ENCODE data around the gene ARID1B.
A peak's percentile ranks its signal among the peaks of the same experiment; 100 is the strongest.

Gene ARID1B

DNA sequence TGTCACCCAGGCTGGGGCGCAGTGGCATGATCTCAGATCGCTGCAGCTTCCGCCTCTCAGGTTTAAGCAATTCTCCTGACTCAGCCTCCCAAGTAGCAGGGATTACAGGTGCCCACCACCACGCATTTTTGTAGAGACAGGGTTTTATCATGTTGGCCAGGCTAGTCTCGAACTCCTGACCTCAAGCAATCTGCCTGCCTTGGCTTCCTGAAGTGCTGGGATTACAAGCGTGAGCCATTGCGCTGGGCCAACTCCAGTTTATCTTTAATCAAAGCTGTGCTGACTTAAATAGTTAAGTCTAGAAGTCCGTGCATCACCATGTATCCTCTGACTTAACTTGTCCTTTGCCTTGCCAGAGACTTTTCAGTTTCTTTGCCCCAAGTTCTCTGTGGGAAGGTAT is 321.8 kb downstream of the ARID1B start:
- Histone ChIP-seq H3K36me3 (ENCODE audit: insufficient read depth, low read length) (peaks cover 32% of the 10 kb centered on the region; the same call in 1 of the 2 replicates), H3K9me2 (ENCODE audit: low read depth, low read length) (no peaks in the 10 kb centered on the region), H3K27ac (ENCODE audit: low read depth, low read length, poor library complexity, severe bottlenecking) (no peak overlapping the region), H2AFZ (ENCODE audit: low read length) (no peak overlapping the region), H3K9me3 (ENCODE audit: low read length) (no peaks in the 10 kb centered on the region), H3K4me2 (ENCODE audit: low read length) (no peak overlapping the region), H3K4me3 (ENCODE audit: low read depth, low read length, poor library complexity, severe bottlenecking) (no peak overlapping the region), H4K20me1 (ENCODE audit: insufficient read depth, low read length) (no peaks in the 10 kb centered on the region), H3K4me1 (ENCODE audit: insufficient read depth, low read length, severe bottlenecking) (peaks cover 11% of the 10 kb centered on the region), H3K79me2 (ENCODE audit: insufficient read depth, low read length) (no peaks in the 10 kb centered on the region), H3K27me3 (ENCODE audit: insufficient read depth, low read length) (no peaks in the 10 kb centered on the region), H3F3A (ENCODE audit: insufficient read depth, low read length) (no peaks in the 10 kb centered on the region), H3K9ac (ENCODE audit: low read length) (no peak overlapping the region)
- TF ChIP-seq, protein P1, sequence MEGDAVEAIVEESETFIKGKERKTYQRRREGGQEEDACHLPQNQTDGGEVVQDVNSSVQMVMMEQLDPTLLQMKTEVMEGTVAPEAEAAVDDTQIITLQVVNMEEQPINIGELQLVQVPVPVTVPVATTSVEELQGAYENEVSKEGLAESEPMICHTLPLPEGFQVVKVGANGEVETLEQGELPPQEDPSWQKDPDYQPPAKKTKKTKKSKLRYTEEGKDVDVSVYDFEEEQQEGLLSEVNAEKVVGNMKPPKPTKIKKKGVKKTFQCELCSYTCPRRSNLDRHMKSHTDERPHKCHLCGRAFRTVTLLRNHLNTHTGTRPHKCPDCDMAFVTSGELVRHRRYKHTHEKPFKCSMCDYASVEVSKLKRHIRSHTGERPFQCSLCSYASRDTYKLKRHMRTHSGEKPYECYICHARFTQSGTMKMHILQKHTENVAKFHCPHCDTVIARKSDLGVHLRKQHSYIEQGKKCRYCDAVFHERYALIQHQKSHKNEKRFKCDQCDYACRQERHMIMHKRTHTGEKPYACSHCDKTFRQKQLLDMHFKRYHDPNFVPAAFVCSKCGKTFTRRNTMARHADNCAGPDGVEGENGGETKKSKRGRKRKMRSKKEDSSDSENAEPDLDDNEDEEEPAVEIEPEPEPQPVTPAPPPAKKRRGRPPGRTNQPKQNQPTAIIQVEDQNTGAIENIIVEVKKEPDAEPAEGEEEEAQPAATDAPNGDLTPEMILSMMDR (IDR thresholded peaks at IDR 0.05; ENCODE audit: low read length): no peak

DNA sequence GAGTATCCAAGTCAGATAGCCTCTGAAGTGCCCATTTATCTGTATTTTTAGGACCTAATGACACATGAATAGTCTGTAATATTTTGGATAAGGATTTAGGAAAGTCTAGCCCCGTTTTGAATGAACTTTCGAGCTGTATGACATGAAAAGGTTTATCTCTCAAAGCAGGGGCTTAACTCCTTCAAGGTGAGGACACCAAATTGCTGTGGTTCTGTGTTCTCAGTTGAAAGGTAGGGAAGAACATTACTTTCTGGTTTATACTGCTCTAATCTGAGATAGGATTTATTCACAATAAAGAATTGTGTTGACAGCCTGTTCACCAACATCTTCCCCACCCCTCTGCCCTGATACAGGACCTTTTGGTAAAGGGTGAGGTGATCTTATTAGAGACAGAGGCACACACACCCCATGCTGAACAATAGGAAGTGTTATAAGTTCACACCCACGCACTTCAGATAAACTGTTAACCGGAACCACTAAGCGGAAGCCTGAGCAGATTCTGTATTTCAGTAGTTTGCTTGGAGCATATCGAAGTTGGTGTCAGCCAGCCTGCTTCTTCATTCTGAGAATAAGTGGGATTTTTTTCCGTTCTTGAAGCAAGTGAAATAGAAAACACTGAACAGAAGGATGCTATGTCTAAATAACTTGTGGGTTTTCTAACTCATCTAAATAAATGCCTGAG is 322.9 kb downstream of the ARID1B start:
- Histone ChIP-seq H3F3A (ENCODE audit: insufficient read depth, low read length) (no peaks in the 10 kb centered on the region), H3K9me3 (ENCODE audit: low read length) (no peaks in the 10 kb centered on the region), H3K36me3 (ENCODE audit: insufficient read depth, low read length) (peaks cover 30% of the 10 kb centered on the region; the same call in 1 of the 2 replicates), H3K79me2 (ENCODE audit: insufficient read depth, low read length) (no peaks in the 10 kb centered on the region), H3K4me2 (ENCODE audit: low read length) (no peak overlapping the region), H2AFZ (ENCODE audit: low read length) (no peak overlapping the region), H3K27ac (ENCODE audit: low read depth, low read length, poor library complexity, severe bottlenecking) (peak overlapping the region; percentile 18), H4K20me1 (ENCODE audit: insufficient read depth, low read length) (no peaks in the 10 kb centered on the region), H3K27me3 (ENCODE audit: insufficient read depth, low read length) (no peaks in the 10 kb centered on the region), H3K4me1 (ENCODE audit: insufficient read depth, low read length, severe bottlenecking) (peaks cover 11% of the 10 kb centered on the region), H3K4me3 (ENCODE audit: low read depth, low read length, poor library complexity, severe bottlenecking) (no peak overlapping the region), H3K9ac (ENCODE audit: low read length) (no peak overlapping the region), H3K9me2 (ENCODE audit: low read depth, low read length) (no peaks in the 10 kb centered on the region)
- TF ChIP-seq EZH2 (IDR thresholded peaks at IDR 0.05; ENCODE audit: borderline replicate concordance, low read length): no peak
- TF ChIP-seq, protein P1 (IDR thresholded peaks at IDR 0.05; ENCODE audit: low read length): no peak

DNA sequence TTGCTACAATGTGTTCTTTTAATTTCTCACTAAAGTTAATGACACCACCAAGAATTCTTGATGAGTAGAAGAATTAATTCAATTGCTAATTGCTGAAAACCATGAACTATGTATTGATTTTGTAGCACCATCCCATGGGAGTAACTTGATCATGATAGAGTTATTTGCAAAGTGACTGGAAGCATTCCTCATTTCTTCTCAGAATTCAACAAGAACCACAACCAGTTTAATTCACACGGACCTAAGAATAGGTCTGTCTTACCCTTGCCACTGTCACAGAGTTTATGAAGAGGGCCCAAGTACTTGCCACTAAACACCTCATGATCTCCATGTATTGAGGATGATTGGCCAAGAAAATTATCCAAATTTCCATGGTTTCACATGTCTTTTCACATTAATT is 324.0 kb downstream of the ARID1B start:
- H3K4me1 ChIP-seq (ENCODE audit: insufficient read depth, low read length, severe bottlenecking): peaks cover 11% of the 10 kb centered on the region
- H3K9me2 ChIP-seq (ENCODE audit: low read depth, low read length): no peaks in the 10 kb centered on the region
- no peak overlapping the region for H3K9ac ChIP-seq (ENCODE audit: low read length)
- no peak overlapping the region for H3K4me3 ChIP-seq (ENCODE audit: low read depth, low read length, poor library complexity, severe bottlenecking)
- no peaks in the 10 kb centered on the region for H3K27me3 ChIP-seq (ENCODE audit: insufficient read depth, low read length)
- H3K9me3 ChIP-seq (ENCODE audit: low read length): no peaks in the 10 kb centered on the region
- no peaks in the 10 kb centered on the region for H3K79me2 ChIP-seq (ENCODE audit: insufficient read depth, low read length)
- no peaks in the 10 kb centered on the region for H4K20me1 ChIP-seq (ENCODE audit: insufficient read depth, low read length)
- H2AFZ ChIP-seq (ENCODE audit: low read length): no peak overlapping the region
- TF ChIP-seq EZH2 (IDR thresholded peaks at IDR 0.05; ENCODE audit: borderline replicate concordance, low read length): no peak
- TF ChIP-seq, protein P1 (IDR thresholded peaks at IDR 0.05; ENCODE audit: low read length): no peak
- peaks cover 22% of the 10 kb centered on the region; the same call in 1 of the 2 replicates for H3K36me3 ChIP-seq (ENCODE audit: insufficient read depth, low read length)
- no peak overlapping the region for H3K27ac ChIP-seq (ENCODE audit: low read depth, low read length, poor library complexity, severe bottlenecking)
- H3K4me2 ChIP-seq (ENCODE audit: low read length): no peak overlapping the region
- H3F3A ChIP-seq (ENCODE audit: insufficient read depth, low read length): no peaks in the 10 kb centered on the region

Data from OCI-LY1 (cell line).